ENCODE data around the gene GPX3.

GPX3 gene

GRCh38 chr5:151058301-151058700 lies 37.9 kb downstream of the GPX3 start:
- no peak for DNase-seq (ENCODE audit: low read depth)

DNA sequence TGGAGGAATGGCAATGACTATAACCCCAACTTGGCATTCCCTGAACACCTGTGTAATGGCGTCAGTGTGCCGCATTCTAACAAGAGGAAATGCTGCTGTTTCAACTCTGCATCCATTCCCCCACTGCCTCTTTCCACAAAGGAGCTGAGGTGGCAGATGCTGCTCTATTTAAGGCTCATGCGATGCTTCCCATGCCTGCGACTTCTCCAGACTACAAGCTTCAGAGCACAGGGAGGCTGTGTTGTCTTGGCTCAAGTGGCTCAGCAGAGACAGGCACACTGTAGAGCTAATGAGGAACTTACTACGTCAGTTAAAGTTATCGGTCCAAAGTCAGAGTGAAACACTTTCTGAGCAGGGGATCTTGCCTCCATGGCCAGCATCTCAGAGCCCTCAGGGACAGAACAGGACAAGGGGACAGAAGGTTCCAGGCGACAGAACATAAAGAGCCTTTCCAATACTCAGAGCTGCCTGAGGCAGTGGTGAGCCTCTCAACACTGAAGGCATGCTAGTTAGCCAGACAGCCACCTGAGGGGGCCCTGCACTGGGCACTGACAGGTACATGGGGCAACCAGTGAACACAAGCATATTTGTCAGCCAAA lies 38.6 kb downstream of the GPX3 start:
- no peak for DNase-seq (ENCODE audit: low read depth)

DNA sequence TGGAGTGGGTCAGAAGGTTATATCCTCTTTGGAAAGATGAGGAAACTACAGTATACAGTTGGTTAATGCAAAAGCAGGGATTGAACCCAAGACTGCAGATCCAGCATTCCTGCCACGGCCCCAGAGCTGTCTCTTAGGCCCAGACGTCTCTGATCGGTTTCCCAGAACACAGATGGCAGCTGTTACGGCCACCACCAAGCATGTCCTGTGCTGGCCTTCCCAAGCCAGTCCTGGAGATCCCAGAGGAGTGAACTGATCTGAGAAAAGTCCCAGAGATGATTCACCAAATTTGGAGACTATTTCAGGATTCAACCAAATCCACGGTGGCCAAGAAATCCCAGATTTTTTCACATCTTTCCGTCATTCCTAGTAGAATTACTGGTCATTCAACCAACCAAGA lies 40.4 kb downstream of the GPX3 start:
- DNase-seq (ENCODE audit: low read depth), result no peak

DNA sequence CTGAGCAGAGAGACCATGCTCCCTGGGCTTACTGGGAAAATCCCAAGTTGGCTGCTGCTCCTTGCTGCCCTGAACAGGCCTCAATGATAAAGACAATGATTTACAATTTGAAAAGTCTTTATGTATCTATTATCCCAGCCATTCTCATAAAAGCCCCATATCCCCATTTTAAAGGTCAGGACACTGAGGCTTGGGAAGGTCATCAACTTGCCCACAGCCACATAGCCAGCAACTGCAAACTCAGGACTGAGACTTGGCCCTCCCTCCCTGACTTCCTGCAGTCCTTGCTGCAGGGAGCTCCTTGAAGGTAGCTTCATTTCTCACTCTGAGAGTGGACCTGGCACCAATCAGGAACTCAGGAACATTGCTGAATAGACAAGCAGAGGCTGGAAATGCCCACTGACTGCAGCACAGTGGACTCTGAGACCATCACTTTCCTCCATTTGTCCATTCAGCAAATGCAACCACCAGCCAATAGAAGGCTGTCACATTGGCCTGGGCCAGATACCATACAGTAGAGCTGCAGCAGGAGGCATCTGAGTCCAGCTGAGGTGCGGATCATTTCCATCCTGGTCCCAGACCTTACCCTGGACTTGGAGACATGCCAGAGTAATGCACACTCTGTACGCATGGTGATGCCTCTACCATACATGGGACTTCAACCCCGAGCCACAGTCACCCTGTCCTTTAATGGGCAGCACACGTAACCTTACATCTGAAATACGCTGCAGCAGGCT lies 42.2 kb downstream of the GPX3 start:
- DNase-seq (ENCODE audit: low read depth), result no peak

DNA sequence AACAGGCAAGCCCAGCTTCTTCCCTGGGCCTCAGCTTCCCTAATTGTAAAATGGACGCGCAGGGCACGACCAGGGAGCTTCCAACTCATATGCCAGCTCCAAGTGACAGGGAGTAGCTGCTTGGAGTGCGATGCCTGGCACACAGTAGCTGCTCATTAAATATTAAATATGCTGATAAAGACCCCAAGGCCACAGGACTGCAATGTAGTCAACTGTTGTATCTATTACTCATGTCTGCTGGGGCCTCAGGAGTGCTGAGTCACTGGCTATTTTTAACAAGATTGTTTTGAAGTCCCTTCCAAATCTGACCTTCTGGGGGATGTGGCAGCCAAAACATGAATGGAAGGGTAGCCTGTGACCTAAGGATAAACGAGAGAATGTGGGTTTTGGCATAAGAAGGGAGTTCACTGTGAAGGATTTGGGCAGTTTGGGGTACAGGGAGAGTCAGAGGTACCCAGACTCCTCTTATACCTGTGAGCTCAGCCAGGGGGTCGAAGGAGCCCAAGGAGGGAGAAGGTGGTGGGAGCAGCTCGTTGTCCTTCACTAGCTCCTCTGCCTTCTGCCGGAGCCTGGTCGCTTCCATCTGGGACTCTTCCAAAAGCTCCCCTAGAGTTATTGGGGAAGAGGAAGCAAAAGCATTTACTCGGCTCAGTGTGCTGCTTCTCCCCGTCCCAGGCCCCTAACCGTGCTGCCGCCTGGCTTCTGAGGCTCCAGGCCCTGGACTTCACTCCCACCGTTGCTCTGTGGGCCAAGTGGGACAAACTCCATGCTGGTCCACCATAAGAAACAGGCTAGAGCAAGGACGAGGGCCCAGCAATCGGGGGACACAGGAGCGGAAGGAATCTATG lies 43.0 kb downstream of the GPX3 start:
- no peak for DNase-seq (ENCODE audit: low read depth)

GRCh38 chr5:151064916-151065499 lies 44.6 kb downstream of the GPX3 start:
- no peak for DNase-seq (ENCODE audit: low read depth)

DNA sequence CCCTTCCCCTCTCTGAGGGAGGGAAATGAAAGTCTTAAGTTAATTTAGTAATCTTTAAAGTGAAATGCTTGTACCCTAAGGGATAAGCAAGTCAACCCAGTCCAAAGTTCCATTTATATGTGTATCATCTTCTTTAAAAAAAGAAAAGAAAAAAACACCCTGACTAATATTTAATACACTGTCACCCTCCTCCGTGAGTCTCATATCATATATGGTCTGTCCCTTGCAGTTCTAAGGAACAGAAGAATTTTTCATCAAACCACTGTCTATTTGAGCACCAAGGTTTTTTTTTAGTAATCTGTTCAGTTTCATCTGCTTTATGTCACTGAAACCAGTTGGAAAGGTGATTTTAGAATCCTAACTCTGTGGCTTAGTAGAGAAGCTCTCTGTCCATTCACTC lies 45.2 kb downstream of the GPX3 start:
- DNase-seq (ENCODE audit: low read depth), result no peak

DNA sequence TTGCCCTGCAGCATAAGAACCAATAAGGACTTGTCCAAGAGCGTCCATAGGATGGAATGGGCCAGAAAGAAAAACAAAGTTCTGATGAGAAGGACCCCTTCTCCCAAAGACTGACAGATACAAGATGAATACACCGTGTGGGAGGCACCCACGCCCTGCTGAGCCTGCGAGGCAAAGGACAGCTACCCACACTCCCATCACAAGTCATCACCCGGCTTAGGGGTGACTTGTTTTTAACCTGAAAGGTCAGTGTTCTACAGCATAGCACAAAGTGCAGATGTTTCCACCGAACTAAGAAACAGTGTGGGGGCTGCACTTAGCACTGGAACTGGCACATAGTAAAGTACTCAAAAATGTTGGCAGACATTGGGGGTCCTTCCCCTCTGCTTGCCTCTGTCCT lies 46.5 kb downstream of the GPX3 start:
- DNase-seq (ENCODE audit: low read depth), result no peak

- DNase-seq (ENCODE audit: low read depth), result no peak
Measured at GRCh38 chr5:151067632-151068432, 47.4 kb downstream of the GPX3 start.

DNA sequence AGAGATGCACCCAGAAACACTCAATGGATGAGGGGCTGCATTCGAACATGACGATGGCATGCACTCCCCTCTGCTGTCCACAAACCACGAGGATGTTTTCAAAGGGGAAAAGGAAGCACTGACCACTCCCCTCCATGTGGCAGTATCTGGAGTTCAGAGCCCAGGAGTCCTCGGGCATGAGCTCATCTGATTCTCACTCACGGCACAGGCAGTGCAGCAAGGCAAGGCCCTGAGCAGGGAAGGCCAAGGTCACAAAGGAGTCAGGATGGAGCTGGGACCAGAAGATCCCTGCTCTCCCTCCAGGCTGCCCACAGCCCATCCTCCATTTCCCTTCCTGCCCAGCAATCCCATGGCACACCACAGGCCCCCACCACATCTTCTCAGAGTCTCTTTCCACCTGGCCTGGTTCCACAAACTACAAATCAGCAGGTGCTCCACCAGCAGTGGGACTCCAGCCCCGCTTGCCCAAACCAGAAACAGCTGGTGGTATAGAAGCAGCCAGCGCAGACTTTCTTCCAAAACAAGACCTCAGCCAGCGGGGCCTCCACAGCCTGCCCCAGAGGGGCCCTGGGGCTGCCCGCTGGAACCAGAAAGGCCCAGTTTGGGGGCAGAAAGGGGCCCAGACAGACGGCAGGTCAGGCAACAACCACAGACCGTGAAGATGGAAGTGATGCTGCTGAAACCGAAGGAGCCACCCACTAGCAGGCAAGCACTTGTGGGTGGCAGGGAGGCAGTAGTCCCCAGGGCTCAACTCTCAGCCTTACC lies 48.2 kb downstream of the GPX3 start:
- no peak for DNase-seq (ENCODE audit: low read depth)

DNA sequence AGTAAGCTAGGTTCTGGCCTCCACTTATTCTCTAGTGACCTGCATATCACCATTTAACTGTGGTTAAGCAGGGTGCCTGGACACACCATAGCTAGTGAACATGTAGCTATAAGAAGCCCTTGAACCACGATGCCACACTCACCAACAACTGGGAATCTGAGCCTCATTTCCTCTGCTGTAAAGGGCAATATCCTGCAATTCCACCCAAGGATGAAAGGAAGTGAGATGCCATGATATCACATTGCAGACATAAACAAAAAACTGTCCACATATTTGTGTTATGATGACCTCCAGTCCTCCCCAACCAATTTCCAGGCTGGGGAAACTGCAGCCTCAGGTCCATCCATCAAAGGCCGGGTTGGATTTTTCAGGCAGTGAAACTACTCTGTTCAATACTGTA lies 50.1 kb downstream of the GPX3 start:
- DNase-seq (ENCODE audit: low read depth), result no peak

DNA sequence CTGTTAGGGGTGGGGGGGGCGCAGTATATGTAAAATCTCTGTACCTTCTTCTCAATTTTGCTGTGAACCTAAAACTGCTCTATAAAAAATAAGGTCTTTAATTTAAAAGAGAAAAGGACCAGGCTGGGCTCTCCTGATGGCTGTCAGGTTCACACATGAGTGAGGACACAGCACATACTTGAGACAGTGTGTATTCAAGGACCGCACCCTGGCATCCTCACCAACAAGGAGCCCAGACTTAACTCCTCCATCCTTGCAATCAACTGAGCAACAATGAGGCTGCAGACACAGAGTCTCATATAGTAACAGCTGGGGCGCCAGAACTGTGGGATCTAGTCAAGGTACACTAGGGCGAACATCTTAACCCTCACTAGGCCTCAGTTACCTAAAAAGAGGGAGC lies 50.6 kb downstream of the GPX3 start:
- DNase-seq (ENCODE audit: low read depth), result no peak

GRCh38 chr5:151071848-151072629 lies 51.6 kb downstream of the GPX3 start:
- DNase-seq (ENCODE audit: low read depth), result no peak

DNA sequence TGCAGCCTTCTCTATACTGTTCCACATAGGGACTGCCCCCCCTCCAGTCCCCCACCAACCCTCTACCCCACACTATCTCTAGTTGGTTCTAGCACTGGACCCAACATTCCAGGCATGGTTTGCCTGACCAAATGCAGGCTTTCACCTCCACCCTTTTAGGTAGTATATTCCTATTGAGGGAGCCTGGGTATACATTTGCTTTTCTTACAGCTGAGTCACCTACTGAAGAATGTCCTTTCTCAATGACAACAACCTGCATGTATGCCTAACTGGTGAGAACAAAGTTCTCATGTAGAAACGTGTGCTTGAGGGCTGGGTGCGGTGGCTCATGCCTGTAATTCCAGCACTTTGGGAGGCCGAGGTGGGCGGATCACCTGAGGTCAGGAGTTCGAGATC lies 52.2 kb downstream of the GPX3 start:
- no peak for DNase-seq (ENCODE audit: low read depth)

DNA sequence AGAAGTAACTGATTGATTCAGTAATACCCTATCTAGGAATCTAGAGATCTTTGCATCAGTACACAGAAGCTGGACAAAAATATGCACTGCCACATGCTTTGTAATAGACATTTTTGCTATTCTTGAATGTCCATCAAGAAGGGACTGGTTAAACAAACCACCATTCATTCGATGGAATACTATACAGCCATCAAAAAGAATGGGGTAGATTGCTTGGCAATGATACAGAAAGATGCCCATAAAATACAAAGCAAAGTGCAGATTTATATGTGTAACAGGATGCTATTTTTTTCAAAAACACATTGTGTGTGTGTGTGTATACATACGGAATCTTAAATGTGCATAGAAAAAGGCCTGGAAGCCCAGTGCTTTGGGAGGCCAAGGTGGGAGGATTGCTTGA lies 52.9 kb downstream of the GPX3 start:
- no peak for DNase-seq (ENCODE audit: low read depth)

- no peak for DNase-seq (ENCODE audit: low read depth)
Measured at GRCh38 chr5:151074557-151074956, 54.2 kb downstream of the GPX3 start.

GRCh38 chr5:151075698-151076331 lies 55.4 kb downstream of the GPX3 start:
- DNase-seq (ENCODE audit: low read depth), result no peak

DNA sequence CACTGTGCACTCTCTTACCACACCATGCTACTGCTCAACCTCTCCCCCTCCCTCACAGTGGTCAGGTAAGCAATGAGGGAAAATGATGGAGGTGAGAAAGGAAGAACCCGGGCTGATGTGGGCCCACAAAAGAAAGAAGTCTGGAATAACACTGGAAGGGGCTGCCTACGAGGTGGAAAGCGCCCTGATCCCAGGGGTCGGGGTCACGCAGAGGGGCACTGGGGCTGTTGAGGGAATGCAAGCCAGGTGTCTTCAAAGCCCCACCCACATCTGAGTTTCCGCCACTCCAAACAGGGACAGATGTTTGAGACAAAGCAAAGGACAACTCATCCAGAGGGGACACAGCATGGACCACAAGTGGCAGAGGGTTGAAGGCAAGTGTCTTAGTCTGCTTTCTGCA lies 56.2 kb downstream of the GPX3 start:
- no peak for DNase-seq (ENCODE audit: low read depth)

DNA sequence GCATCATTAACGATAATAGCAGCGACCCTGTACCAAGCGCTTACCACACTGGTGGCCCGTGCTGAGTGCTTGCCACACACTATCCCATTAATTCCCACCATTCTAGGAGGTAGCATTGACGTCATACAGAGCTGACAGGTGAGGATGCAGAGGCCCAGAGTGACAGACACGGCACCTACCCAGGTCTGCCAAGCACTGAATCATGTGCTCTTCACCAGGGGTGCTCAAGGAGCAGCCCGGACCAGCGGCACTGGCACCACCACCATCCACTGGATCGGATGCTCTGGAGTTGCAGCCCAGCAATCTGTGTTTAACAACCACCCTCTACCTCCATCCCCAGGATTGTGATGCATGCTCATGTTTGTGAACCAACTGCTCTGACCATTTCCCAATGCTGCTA lies 57.0 kb downstream of the GPX3 start:
- no peak for DNase-seq (ENCODE audit: low read depth)

- DNase-seq (ENCODE audit: low read depth), result no peak
Measured at GRCh38 chr5:151077967-151078366, 57.6 kb downstream of the GPX3 start.
